GM23248 (cell line): ENCODE results near the gene REV3L. TPM values are rescaled to one million over a fixed set of nuclear protein-coding genes. Genes with fewer than 3 reads are reported as not detected.
"Not testable (repeated sequence)": the region's sequence is repeated elsewhere in the genome, so short reads cannot be mapped to it uniquely, and the experiment has no call there.

Experiments used
- DNase-seq: peaks from one replicate; pipeline ENCODE4 v3.0.0-alpha.2; 2015
- H2AFZ ChIP-seq: fragments of 200-600 bp; sonication (generic); 2 replicates; pipeline ENCODE4 v1.6.1; 2016; ENCODE audit warnings: antibody characterized with exemption
- H3F3A ChIP-seq: fragments of 200-600 bp; sonication (generic); 2 replicates; pipeline ENCODE4 v1.6.1; 2016; ENCODE audit warnings: mild to moderate bottlenecking, antibody characterized with exemption, mixed run types; ENCODE audit not compliant: insufficient read depth
- H3K27ac ChIP-seq: fragments of 200-600 bp; sonication (generic); 2 replicates; pipeline ENCODE4 v1.5.1; 2016; ENCODE audit warnings: mild to moderate bottlenecking
- H3K27me3 ChIP-seq: fragments of 200-600 bp; sonication (generic); replicated peaks from 2 replicates; pipeline ENCODE4 v1.6.1; 2016; ENCODE audit warnings: mild to moderate bottlenecking; ENCODE audit not compliant: insufficient read depth
- H3K36me3 ChIP-seq: fragments of 200-600 bp; sonication (generic); 2 replicates; pipeline ENCODE4 v1.6.1; 2016; ENCODE audit warnings: low read depth, mild to moderate bottlenecking
- H3K4me1 ChIP-seq: fragments of 200-600 bp; sonication (generic); 2 replicates; pipeline ENCODE4 v1.6.1; 2016; ENCODE audit warnings: mild to moderate bottlenecking; ENCODE audit not compliant: insufficient read depth
- H3K4me2 ChIP-seq: fragments of 200-600 bp; sonication (generic); one replicate; pipeline ENCODE4 v1.6.1; 2016; ENCODE audit warnings: mild to moderate bottlenecking; ENCODE audit not compliant: unreplicated experiment
- H3K4me3 ChIP-seq: fragments of 200-600 bp; sonication (generic); 2 replicates; pipeline ENCODE4 v1.5.1; 2016; ENCODE audit warnings: mild to moderate bottlenecking
- H3K79me2 ChIP-seq: fragments of 200-600 bp; sonication (generic); 2 replicates; pipeline ENCODE4 v1.6.1; 2016; ENCODE audit warnings: mild to moderate bottlenecking; ENCODE audit not compliant: insufficient read depth
- H3K9ac ChIP-seq: fragments of 200-600 bp; sonication (generic); 2 replicates; pipeline ENCODE4 v1.6.1; 2016; ENCODE audit warnings: mild to moderate bottlenecking
- H3K9me2 ChIP-seq: fragments of 200-600 bp; sonication (generic); 2 replicates; pipeline ENCODE4 v1.6.1; 2016; ENCODE audit warnings: mixed run types, mild to moderate bottlenecking, moderate library complexity; ENCODE audit not compliant: insufficient read depth
- H3K9me3 ChIP-seq: fragments of 200-600 bp; sonication (generic); one replicate; pipeline ENCODE4 v1.6.1; 2017; ENCODE audit warnings: low read depth
- H4K20me1 ChIP-seq: fragments of 200-600 bp; sonication (generic); 2 replicates; pipeline ENCODE4 v1.6.0; 2016; ENCODE audit not compliant: insufficient read depth
- EZH2 ChIP-seq: fragments of 200-600 bp; sonication (generic); IDR thresholded peaks from 2 replicates; pipeline ENCODE4 v1.6.1; 2018; ENCODE audit warnings: antibody characterized with exemption, mild to moderate bottlenecking; ENCODE audit not compliant: insufficient read depth, poor library complexity, severe bottlenecking
- EZH2phosphoT487 ChIP-seq: fragments of 200-600 bp; sonication (generic); IDR thresholded peaks from 2 replicates; pipeline ENCODE4 v1.6.1; 2018; ENCODE audit warnings: antibody characterized with exemption, moderate library complexity, mild to moderate bottlenecking, low read depth; ENCODE audit not compliant: insufficient read depth
- WGBS, 2 experiments: methylation state at CpG; one replicate each; pipeline ENCODE4 v1.1.6; 2015 to 2017; ENCODE audit warnings: low lambda C conversion rate in 2 of 2, low coverage in 1 of 2; ENCODE audit errors: missing lambda C conversion rate in 2 of 2; 5-methylcytosine and 5-hydroxymethylcytosine counted together
- in situ Hi-C: fragments of 300-500 bp; cut with MboI; formaldehyde crosslinking; loops from 2 replicates; pipeline ENCODE4 v1.15.0; 2020
- polyA plus RNA-seq: library from polyadenylated mRNA; unstranded; fragments of >200 nt; fragmentation: Nextera tagmentation; extraction: Ambion mirVana; gene quantifications from 2 replicates; pipeline ENCODE4 v1.2.1, GENCODE V29; 2016
- total RNA-seq: library from RNA; depleted of rRNA; stranded (reverse); fragments of >200 nt; shearing (Covaris generic); gene quantifications from 2 replicates; pipeline ENCODE4 v1.2.3, GENCODE V29; 2014

REV3L gene
- total and polyA plus RNA-seq, 2 experiments from 2014 or later, result 25.0 to 25.1 TPM

DNA sequence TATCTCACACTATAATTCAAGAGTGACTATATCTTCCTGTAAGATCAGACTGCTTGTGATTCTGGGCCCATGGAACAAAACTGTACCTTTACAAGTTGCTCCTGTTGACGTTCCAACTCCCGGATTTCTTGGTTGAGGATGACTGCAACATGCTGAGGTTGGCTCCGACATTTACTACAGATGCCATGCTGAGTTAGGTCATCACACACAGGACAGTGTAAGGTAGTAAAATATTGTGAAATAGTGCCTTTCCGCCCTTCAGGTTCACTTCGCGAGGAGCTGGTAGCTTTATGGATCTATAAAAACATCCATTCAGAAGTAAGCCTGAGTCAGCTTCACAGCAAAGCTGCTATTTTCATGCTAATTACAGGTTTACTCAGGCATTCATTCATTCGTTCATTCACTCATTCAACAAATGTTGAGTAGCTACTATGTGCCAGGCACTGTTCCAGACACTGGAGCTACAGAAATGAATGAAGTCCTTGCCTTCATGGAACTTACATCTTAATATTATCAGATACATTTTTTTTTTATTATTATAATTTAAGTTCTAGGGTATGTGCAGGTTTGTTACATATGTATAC, 175.7 kb downstream of the REV3L start:
- TF ChIP-seq EZH2phosphoT487, result no peak
- no peak for TF ChIP-seq EZH2
- no peaks in the 10 kb centered on the region for H3K27me3 ChIP-seq
- WGBS, 2 experiments, result 99 to 100% methylated on average over 7 of the region's 7 CpGs
- no peak for DNase-seq
- H3K9me3 ChIP-seq, result no peaks in the 10 kb centered on the region
- no peak overlapping the region for H2AFZ ChIP-seq
- H4K20me1 ChIP-seq, result no peaks in the 10 kb centered on the region
- H3K36me3 ChIP-seq, result peaks cover 61% of the 10 kb centered on the region
- no peaks in the 10 kb centered on the region for H3K9me2 ChIP-seq
- in situ Hi-C loops, result no loop called here
- no peak overlapping the region for H3K27ac ChIP-seq
- no peaks in the 10 kb centered on the region for H3K4me1 ChIP-seq
- peaks cover 8% of the 10 kb centered on the region; the same call in 1 of the 2 replicates for H3F3A ChIP-seq
- H3K79me2 ChIP-seq, result no peaks in the 10 kb centered on the region
- H3K4me3 ChIP-seq, result no peak overlapping the region
- no peak overlapping the region for H3K9ac ChIP-seq
- H3K4me2 ChIP-seq, result no peak overlapping the region

DNA sequence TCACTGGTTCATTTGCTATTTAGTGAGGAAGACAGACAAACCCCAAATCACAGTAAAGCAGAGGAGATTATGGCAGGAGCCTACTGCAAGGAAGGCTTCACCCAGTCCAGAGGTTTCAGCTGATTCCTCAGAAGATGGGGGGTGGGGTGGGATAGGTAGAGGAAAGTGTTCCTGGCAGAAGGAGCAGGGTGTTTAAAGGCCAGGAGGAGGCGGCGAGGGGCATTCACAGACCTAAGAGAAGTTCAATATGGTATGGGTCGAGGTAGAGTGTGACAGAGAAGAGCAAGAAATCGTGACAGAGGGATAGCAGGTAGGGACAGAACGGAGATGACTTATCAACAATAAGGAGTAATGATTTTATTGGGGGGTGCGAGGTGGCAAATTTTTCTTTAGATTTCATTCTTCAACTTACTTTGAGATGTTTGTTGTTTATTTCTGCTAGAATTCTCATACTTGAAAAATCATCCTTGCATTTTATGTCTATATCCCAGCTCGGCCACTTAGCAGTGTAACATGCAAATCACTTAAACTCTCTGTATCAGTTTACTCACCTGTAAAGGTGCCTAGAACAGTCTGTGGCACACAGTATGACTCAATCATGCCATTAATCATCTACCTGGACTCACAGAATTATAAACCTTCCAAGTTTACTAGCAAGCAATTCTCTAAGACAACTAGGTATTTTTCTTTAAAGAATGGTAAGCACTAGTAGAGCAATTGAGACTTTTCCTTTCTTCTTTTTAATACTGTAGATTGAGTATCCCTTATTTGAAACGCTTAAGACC, 176.7 kb downstream of the REV3L start:
- no peak overlapping the region for H3K9ac ChIP-seq
- no peak for DNase-seq
- no peak overlapping the region for H2AFZ ChIP-seq
- H3K27ac ChIP-seq, result no peak overlapping the region
- H3K4me1 ChIP-seq, result no peaks in the 10 kb centered on the region
- no peak overlapping the region for H3K4me3 ChIP-seq
- no peaks in the 10 kb centered on the region for H3K27me3 ChIP-seq
- TF ChIP-seq EZH2 (no peak), EZH2phosphoT487 (no peak)
- no peaks in the 10 kb centered on the region for H4K20me1 ChIP-seq
- no peak overlapping the region for H3K4me2 ChIP-seq
- H3K79me2 ChIP-seq, result no peaks in the 10 kb centered on the region
- H3K36me3 ChIP-seq, result peaks cover 53% of the 10 kb centered on the region
- in situ Hi-C loops, result no loop called here
- no peaks in the 10 kb centered on the region for H3K9me2 ChIP-seq
- 94 to 98% methylated on average over 8 of the region's 8 CpGs for WGBS, 2 experiments
- peaks cover 8% of the 10 kb centered on the region; the same call in 1 of the 2 replicates for H3F3A ChIP-seq
- no peaks in the 10 kb centered on the region for H3K9me3 ChIP-seq

DNA sequence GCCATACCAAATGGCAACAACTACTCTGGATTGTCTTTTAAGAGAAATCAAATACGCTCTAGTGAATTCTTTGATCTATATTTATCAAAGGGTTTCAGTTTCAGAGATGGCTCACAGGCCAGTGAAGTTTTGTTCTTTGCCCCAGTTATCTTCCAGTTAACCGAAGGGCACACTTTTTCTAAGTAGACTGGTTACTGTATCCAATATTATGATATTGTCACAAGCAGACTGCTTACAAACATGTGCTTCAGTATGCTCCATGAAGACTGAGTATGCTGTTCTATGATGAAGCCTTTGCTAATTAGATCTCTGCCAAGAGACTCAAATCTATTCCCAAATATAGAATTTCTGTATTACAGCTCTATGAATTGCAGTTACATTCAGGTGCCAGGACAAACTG, 181.1 kb downstream of the REV3L start:
- no peak for DNase-seq
- in situ Hi-C loops, result no loop called here
- Histone ChIP-seq H4K20me1 (no peaks in the 10 kb centered on the region), H3K4me3 (no peak overlapping the region), H3K4me1 (no peaks in the 10 kb centered on the region), H3K4me2 (no peak overlapping the region), H2AFZ (no peak overlapping the region), H3K9ac (no peak overlapping the region), H3K79me2 (no peaks in the 10 kb centered on the region), H3K27me3 (no peaks in the 10 kb centered on the region), H3K9me2 (no peaks in the 10 kb centered on the region), H3F3A (peaks cover 13% of the 10 kb centered on the region; the same call in 1 of the 2 replicates), H3K9me3 (no peaks in the 10 kb centered on the region), H3K27ac (no peak overlapping the region), H3K36me3 (peaks cover 25% of the 10 kb centered on the region)
- 68 to 69% methylated on average over 2 of the region's 2 CpGs for whole genome bisulfite sequencing, 2 experiments
- TF ChIP-seq EZH2phosphoT487, result no peak
- no peak for TF ChIP-seq EZH2

DNA sequence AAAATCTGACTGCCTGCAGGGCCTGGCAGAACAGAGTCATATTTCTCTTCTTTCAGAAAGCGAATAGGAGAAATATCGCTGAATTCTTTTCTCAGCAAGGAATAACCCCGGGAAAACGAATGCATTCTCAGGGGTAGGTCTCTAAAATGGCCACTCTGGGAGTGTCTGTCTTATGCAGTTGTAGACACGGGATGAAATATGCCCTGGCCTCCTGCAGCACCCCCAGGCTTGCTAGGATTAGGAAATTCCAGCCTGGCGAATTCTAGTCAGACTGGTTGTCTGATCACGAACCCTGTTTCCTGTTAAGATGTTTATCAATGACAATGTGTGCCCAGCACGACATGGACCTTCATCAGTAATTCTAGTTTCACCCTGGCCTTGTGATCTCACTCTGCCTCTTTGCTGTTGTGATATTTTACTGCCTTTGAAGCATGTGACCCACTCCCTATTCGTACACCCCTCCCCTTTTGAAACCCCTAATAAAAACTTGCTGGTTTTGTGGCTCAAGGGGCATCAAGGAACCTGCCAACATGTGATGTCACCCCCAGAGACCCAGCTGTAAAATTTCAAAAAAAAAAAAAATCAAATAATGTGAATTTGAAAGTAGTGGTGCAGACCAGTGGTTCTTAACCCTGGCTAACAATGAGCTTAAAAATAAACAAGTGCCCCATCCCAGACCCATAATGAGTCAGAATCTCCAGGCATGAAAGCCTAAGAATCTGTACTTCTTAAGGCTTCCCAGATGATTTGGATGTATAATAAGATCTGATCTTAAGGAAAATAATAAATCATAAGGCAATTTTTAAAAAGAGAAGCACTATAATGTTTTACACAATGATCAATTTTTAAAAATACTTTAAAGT, 181.8 kb downstream of the REV3L start:
- H3K36me3 ChIP-seq, result peaks cover 19% of the 10 kb centered on the region; the same call in 1 of the 2 replicates
- H4K20me1 ChIP-seq, H3K9me2 ChIP-seq, H3K4me2 ChIP-seq, H3K9me3 ChIP-seq, H2AFZ ChIP-seq, H3K9ac ChIP-seq, H3K27ac ChIP-seq, H3K4me3 ChIP-seq, H3K4me1 ChIP-seq, in situ Hi-C loops, H3K27me3 ChIP-seq, H3K79me2 ChIP-seq: not testable (repeated sequence)
- peaks cover 13% of the 10 kb centered on the region; the same call in 1 of the 2 replicates for H3F3A ChIP-seq
- peak; percentile 14 for DNase-seq
- WGBS, 2 experiments, result 89 to 96% methylated on average over 9 of the region's 9 CpGs
